Activated T-cell treated with anti-CD3 and anti-CD28 coated beads, Interleukin-2, amount 50 U/mL, for 72 hours (primary cell): ENCODE measurements around the gene PRDX2. TPM values are rescaled to one million over a fixed set of nuclear protein-coding genes. Genes with fewer than 3 reads are reported as not detected.
A peak's percentile ranks its signal among the peaks of the same experiment; 100 is the strongest.

Experiments
- ATAC-seq, 2 donors: fragments of 150-1000 bp; cut with Tn5 transposase; replicated peaks in 1 of 2; 2 replicates each; pipeline ENCODE4 v1.10.0; 2021; ENCODE audit warnings: moderate library complexity in 2 of 2, mild to moderate bottlenecking in 1 of 2
- DNase-seq, 2 donors: peaks; one replicate each; pipeline ENCODE4 v3.0.0; 2021 to 2022; ENCODE audit warnings: mixed read lengths in 1 of 2
- H3K27ac Mint-ChIP-seq: one replicate; pipeline ENCODE4 v1.8.0; 2022; ENCODE audit warnings: mild to moderate bottlenecking, moderate library complexity, mixed read lengths
- H3K27me3 Mint-ChIP-seq: one replicate; pipeline ENCODE4 v1.8.0; 2022; ENCODE audit warnings: low read depth, mixed read lengths
- H3K36me3 Mint-ChIP-seq, 2 donors: one replicate each; pipeline ENCODE4 v1.8.0; 2022; ENCODE audit warnings: mixed read lengths in 2 of 2, mild to moderate bottlenecking in 1 of 2; ENCODE audit not compliant: insufficient read depth in 2 of 2
- H3K4me1 Mint-ChIP-seq: one replicate; pipeline ENCODE4 v1.8.0; 2022; ENCODE audit warnings: low read depth, mixed read lengths
- H3K4me3 Mint-ChIP-seq, 2 donors: one replicate each; pipeline ENCODE4 v1.8.0; 2022; ENCODE audit warnings: mild to moderate bottlenecking in 2 of 2, mixed read lengths in 2 of 2, moderate library complexity in 2 of 2
- H3K9me3 Mint-ChIP-seq, 2 donors: one replicate each; pipeline ENCODE4 v1.8.0; 2022; ENCODE audit warnings: mixed read lengths in 2 of 2
- total RNA-seq, 2 donors: library from RNA; stranded (reverse); gene quantifications; one replicate each; pipeline ENCODE4 v1.2.3, GENCODE V29; 2022

The PRDX2 gene
- total RNA-seq, 2 donors from 2014 or later, result 202 to 223 TPM

DNA sequence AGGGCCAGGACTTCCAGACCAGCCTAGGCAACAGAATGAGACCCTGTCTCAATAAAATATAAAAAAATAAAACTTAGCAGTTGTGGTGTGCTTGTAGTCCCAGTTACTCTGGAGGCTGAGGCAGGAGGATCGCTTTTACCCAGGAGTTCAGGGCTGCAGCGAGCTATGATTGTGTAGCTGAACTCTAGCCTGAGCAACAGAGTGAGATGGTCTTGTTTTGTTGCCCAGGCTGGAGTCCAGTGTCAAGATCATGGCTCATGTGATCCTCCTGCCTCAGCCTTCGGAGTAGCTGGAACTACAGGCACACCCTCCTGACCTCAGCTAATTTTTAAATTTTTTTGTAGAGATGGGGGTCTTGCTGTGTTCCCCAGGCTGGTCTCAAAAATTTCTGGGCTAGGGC lies 14.6 kb downstream of the PRDX2 start:
- no peak for ATAC-seq

DNA sequence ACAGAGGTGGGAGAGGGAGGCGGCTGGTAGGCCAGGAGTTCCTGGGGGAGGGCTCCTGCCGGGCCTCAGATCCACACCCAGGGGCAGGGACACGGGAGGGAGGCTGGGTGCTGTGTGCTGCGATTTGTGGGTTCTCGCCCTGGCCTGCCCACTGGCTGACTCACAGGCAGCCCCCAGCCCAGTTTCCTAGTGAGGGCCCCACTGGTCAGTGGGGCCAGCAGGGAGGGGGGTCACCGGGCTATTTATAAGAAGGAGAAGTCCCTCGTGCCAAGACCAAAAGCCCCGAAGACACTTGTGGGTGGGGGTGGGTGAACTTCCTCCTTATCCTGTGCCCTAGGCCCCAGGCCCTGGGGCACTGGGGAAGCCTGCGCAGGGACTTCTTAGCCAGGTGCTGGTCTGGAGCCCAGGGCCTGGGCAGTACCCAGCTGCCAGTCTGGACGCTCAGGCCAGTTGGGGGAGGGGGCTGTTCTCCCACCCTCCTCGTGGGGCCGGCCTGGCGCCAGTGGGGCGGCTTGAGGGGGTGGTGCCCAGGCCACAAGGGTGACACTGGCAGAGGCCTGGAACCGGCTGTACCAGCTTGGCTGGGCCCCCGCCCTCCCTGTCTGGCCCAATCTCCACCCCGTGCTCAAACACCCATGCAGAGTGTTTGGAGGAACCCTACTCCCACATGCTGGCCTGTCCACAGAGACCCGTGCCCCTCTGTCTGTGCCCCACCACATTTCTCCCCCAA lies 15.3 kb downstream of the PRDX2 start:
- H3K4me1 Mint-ChIP-seq, result peaks cover 27% of the 10 kb centered on the region
- DNase-seq, result peak in 1 of 2 donors; percentile 17
- H3K27ac Mint-ChIP-seq, result no peak overlapping the region
- H3K27me3 Mint-ChIP-seq, result no peaks in the 10 kb centered on the region
- peak overlapping the region in 1 of 2 donors; percentile 41 for H3K4me3 Mint-ChIP-seq
- H3K9me3 Mint-ChIP-seq, result no peaks in the 10 kb centered on the region
- no peak for ATAC-seq
- peaks cover 4 to 5% of the 10 kb centered on the region in 2 donors for H3K36me3 Mint-ChIP-seq

More for the DNA sequence above, 14.6 kb downstream of the PRDX2 start:
- Mint-ChIP-seq H3K27me3 (no peaks in the 10 kb centered on the region), H3K4me3 (peak overlapping the region in 1 of 2 donors; percentile 41), H3K36me3 (peaks cover 5 to 7% of the 10 kb centered on the region in 2 donors), H3K9me3 (no peaks in the 10 kb centered on the region), H3K27ac (no peak overlapping the region), H3K4me1 (peaks cover 21% of the 10 kb centered on the region)
- DNase-seq, result no peak

DNA sequence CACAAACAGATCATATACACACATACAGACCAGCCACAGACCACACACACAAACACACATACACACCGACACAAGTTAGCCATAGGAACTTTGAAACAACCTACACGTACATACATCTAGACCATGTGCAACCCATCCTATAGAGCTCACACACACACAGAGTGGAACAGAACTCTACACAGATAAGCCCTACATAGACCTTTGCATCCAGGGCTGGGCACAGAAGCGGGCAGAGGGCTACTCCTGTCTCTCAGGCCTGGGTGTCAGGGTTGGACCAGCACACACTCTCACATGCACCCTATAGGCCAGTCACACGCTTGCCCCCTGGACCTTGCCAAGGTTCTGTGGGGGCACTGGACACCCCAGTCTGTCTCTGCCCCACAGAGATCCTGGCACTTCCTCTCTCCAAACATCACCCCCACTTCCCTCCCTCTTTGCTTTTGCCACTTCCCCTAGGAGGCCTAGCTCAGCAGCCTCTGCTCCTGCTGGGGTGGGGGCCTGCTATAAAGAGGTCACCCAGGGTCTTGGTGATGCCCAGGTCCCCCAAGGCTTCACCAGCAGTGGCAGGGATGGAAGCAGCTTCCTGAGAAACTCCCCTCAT lies 16.1 kb downstream of the PRDX2 start:
- DNase-seq, result peak in 1 of 2 donors; percentile 19
- no peaks in the 10 kb centered on the region for H3K27me3 Mint-ChIP-seq
- no peaks in the 10 kb centered on the region for H3K9me3 Mint-ChIP-seq
- H3K36me3 Mint-ChIP-seq, result no peaks in the 10 kb centered on the region
- ATAC-seq, result no peak
- no peak overlapping the region for H3K27ac Mint-ChIP-seq
- H3K4me3 Mint-ChIP-seq, result no peak overlapping the region
- H3K4me1 Mint-ChIP-seq, result peaks cover 28% of the 10 kb centered on the region

GRCh38 chr19:12784871-12785430 lies 16.6 kb downstream of the PRDX2 start:
- Mint-ChIP-seq H3K27ac (no peak overlapping the region), H3K36me3 (no peaks in the 10 kb centered on the region), H3K27me3 (no peaks in the 10 kb centered on the region), H3K4me1 (peaks cover 33% of the 10 kb centered on the region), H3K9me3 (no peaks in the 10 kb centered on the region), H3K4me3 (no peak overlapping the region)
- ATAC-seq, result peak; percentile 3 to 4
- DNase-seq, result peak; percentile 54 to 58

DNA sequence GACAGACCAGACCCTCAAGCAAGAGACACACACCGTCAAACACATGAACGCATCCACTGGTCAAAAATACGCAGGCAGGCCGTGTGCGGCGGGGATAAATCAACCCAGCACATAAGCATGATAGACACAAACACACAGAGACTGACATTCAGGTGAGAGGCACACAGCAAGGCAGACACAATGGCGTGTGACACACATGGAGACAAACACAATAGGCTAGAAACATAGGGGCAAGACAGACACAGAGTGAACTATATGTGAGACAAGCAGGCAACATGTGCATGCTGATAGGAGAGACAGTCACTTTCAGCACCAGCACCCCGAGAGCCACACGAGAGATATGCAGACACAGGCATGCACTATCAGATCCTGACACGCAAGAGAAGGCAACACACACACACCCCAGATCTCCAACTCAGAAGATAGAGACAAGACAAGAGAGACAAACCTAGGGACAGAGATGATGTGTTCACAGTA lies 17.2 kb downstream of the PRDX2 start:
- no peaks in the 10 kb centered on the region for H3K9me3 Mint-ChIP-seq
- H3K4me3 Mint-ChIP-seq, result no peak overlapping the region
- H3K27me3 Mint-ChIP-seq, result no peaks in the 10 kb centered on the region
- H3K4me1 Mint-ChIP-seq, result peaks cover 38% of the 10 kb centered on the region
- ATAC-seq, result peak; percentile 1 to 4
- H3K27ac Mint-ChIP-seq, result no peak overlapping the region
- no peaks in the 10 kb centered on the region for H3K36me3 Mint-ChIP-seq
- DNase-seq, result peak; percentile 44

GRCh38 chr19:12783849-12784393 lies 17.7 kb downstream of the PRDX2 start:
- Mint-ChIP-seq H3K36me3 (no peaks in the 10 kb centered on the region), H3K27ac (peak overlapping the region; percentile 69), H3K27me3 (no peaks in the 10 kb centered on the region), H3K9me3 (no peaks in the 10 kb centered on the region), H3K4me3 (peak overlapping the region in 1 of 2 donors; percentile 79), H3K4me1 (peaks cover 41% of the 10 kb centered on the region)
- ATAC-seq (peak in 1 of 2 donors; percentile 3), DNase-seq (peak; percentile 54 to 62)

- H3K9me3 Mint-ChIP-seq, result no peaks in the 10 kb centered on the region
- no peaks in the 10 kb centered on the region for H3K36me3 Mint-ChIP-seq
- ATAC-seq, result peak; percentile 36 to 47
- H3K27me3 Mint-ChIP-seq, result no peaks in the 10 kb centered on the region
- peak overlapping the region; percentile 69 for H3K27ac Mint-ChIP-seq
- H3K4me3 Mint-ChIP-seq, result peak overlapping the region in 1 of 2 donors; percentile 79
- peak in 1 of 2 donors; percentile 93 for DNase-seq
- H3K4me1 Mint-ChIP-seq, result peaks cover 41% of the 10 kb centered on the region
Observed at GRCh38 chr19:12783291-12783848, 18.2 kb downstream of the PRDX2 start.

DNA sequence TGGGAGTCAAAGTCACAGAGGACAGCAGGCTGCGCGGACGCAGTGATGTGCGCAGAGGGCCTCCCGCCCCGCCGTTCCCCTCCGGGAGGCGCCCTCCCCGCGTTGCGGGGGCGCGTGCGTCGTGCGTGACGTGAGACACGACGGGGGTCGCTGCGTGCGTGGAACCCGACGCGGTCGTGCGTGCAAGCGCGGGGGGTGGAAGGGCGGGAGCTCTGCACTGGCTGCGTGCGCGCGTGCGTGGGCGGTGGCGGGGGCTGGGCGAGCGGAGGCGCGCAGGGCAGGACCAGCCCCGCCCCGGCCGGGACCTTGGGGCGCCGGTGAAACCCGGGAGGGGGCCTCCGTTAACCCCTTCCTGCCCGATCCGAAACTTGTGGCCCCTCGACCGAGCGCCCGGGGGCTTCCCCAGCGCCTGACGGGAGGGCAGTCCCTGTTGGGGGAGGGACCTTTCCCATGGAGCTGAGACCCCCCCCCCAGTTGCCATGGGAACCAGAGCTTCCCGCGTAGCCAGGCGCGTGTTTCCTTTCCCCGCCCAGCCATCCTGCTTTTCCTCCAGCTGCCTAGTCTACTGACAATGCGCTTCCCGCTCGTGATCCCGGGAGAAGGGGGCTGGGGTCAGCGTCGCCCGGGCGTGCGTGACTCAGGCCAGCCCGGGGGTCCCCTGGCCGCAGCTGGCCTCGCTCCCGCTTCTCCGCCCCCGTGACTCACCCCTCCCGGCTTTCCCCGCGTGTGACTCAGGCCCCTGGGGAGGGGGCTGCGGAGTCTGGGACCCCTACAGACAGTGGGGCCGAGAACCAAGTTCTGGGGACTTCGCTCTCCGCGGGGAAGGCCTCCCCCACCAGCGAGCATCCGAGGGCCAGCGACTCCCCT lies 18.9 kb downstream of the PRDX2 start:
- peaks cover 38% of the 10 kb centered on the region for H3K4me1 Mint-ChIP-seq
- ATAC-seq (peak; percentile 55 to 62), DNase-seq (peak; percentile 97)
- no peaks in the 10 kb centered on the region for H3K36me3 Mint-ChIP-seq
- no peaks in the 10 kb centered on the region for H3K9me3 Mint-ChIP-seq
- H3K4me3 Mint-ChIP-seq, result peak overlapping the region; percentile 87
- H3K27ac Mint-ChIP-seq, result no peak overlapping the region
- no peaks in the 10 kb centered on the region for H3K27me3 Mint-ChIP-seq

GRCh38 chr19:12782174-12782423 lies 19.5 kb downstream of the PRDX2 start:
- peaks cover 42% of the 10 kb centered on the region for H3K4me1 Mint-ChIP-seq
- no peaks in the 10 kb centered on the region for H3K27me3 Mint-ChIP-seq
- H3K4me3 Mint-ChIP-seq, result peak overlapping the region; percentile 87
- no peaks in the 10 kb centered on the region for H3K9me3 Mint-ChIP-seq
- H3K36me3 Mint-ChIP-seq, result no peaks in the 10 kb centered on the region
- peak overlapping the region; percentile 86 for H3K27ac Mint-ChIP-seq
- ATAC-seq (no peak), DNase-seq (no peak)

DNA sequence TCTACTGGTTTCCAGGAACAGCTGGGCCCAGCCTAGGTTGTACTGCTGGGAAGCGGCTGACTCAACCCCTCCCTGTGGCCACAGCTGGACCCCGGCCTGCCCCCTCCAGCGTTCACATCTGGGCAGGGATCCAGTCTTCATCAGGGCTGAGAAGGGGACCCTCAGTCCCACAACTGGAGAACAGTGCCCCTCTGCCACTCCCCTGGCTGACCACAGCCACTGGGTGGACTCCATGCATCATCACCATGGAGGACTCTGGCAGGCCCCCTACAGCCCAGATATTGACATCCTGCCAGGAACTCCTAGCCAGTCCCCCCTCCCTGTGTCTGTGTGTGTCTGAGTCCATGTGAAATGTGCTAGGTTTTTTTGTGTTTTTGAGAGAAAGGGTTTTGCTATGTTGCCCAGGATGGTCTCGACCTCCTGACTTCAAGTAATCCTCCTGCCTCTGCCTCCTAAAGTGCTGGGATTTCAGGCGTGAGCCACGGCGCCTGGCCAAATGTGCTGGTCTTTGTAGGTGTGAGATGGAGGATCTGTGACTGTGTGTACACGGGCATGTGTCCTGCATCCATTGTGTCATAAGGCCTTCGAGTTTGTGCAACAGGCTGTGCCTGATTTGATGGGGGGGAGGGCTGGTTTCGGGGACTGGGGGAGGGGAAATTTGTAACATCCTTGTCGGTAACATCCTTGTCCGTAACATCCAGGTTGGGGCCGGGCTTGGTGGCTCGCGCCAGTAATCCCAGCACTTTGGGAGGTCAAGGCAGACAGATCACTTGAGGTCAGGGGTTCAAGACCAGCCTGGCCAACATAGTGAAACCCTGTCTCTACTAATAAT lies 22.2 kb downstream of the PRDX2 start:
- Mint-ChIP-seq H3K36me3 (no peaks in the 10 kb centered on the region), H3K27ac (peak overlapping the region; percentile 75), H3K4me1 (peaks cover 50% of the 10 kb centered on the region), H3K4me3 (peak overlapping the region; percentile 97 to 99), H3K9me3 (no peaks in the 10 kb centered on the region), H3K27me3 (no peaks in the 10 kb centered on the region)
- peak; percentile 35 to 48 for DNase-seq
- no peak for ATAC-seq

- Mint-ChIP-seq H3K9me3 (no peaks in the 10 kb centered on the region), H3K27me3 (no peaks in the 10 kb centered on the region), H3K4me3 (peak overlapping the region; percentile 97 to 99), H3K36me3 (no peaks in the 10 kb centered on the region), H3K4me1 (peaks cover 56% of the 10 kb centered on the region), H3K27ac (peak overlapping the region; percentile 86)
- DNase-seq, result no peak
- no peak for ATAC-seq
Observed at GRCh38 chr19:12778905-12779161, 22.8 kb downstream of the PRDX2 start.
